HepG2 (cell line): ENCODE results near the gene TRPT1. TPM values are rescaled to one million over a fixed set of nuclear protein-coding genes. Genes with fewer than 3 reads are reported as not detected.

Experiments used
- ATRX ChIP-seq: sonication (generic); formaldehyde crosslinking; IDR thresholded peaks from 2 replicates; pipeline ENCODE4 v1.4.0; 2020; ENCODE audit warnings: missing genetic modification reagents, borderline replicate concordance
- CCDC6 ChIP-seq: sonication (generic); formaldehyde crosslinking; IDR thresholded peaks from 2 replicates; pipeline ENCODE4 v1.8.1; 2022; ENCODE audit warnings: mild to moderate bottlenecking, missing genetic modification reagents, moderate library complexity
- JDP2 ChIP-seq: sonication (generic); formaldehyde crosslinking; IDR thresholded peaks from 2 replicates; pipeline ENCODE4 v1.8.1; 2022; ENCODE audit warnings: missing genetic modification reagents, borderline replicate concordance
- KMT2B ChIP-seq: IDR thresholded peaks from 2 replicates; pipeline ENCODE4 v1.6.1; 2016; ENCODE audit warnings: missing genetic modification reagents, missing compliant biosample characterization
- NAIF1 ChIP-seq: sonication (generic); formaldehyde crosslinking; IDR thresholded peaks from 2 replicates; pipeline ENCODE4 v1.5.0; 2020; ENCODE audit warnings: mild to moderate bottlenecking, missing genetic modification reagents, borderline replicate concordance
- NCOA5 ChIP-seq: sonication (generic); formaldehyde crosslinking; IDR thresholded peaks from 2 replicates; pipeline ENCODE4 v1.4.0; 2020; ENCODE audit warnings: missing genetic modification reagents
- NFRKB ChIP-seq: fragments of 450-650 bp; IDR thresholded peaks from 2 replicates; pipeline ENCODE4 v1.6.1; 2017
- NKX3-1 ChIP-seq: sonication (generic); formaldehyde crosslinking; IDR thresholded peaks from 2 replicates; pipeline ENCODE4 v1.5.0; 2020; ENCODE audit warnings: missing genetic modification reagents
- RCOR2 ChIP-seq: IDR thresholded peaks from 2 replicates; pipeline ENCODE4 v1.6.1; 2016; ENCODE audit warnings: missing biosample characterization, missing genetic modification reagents
- SAFB2 ChIP-seq: sonication (generic); formaldehyde crosslinking; IDR thresholded peaks from 2 replicates; pipeline ENCODE4 v1.5.1; 2020; ENCODE audit warnings: missing genetic modification reagents, low read depth, mild to moderate bottlenecking, borderline replicate concordance
- SUZ12 ChIP-seq: fragments of 150-350 bp; IDR thresholded peaks from 2 replicates; pipeline ENCODE4 v1.6.1; 2014; ENCODE audit warnings: low read depth, low read length
- U2AF2 ChIP-seq: fragments of 200-400 bp; formaldehyde crosslinking; IDR thresholded peaks from 2 replicates; pipeline ENCODE4 v1.6.1; 2017; ENCODE audit warnings: low read depth, mild to moderate bottlenecking, low read length
- ZMYM2 ChIP-seq: sonication (generic); formaldehyde crosslinking; IDR thresholded peaks from 2 replicates; pipeline ENCODE4 v1.8.0; 2022; ENCODE audit warnings: mild to moderate bottlenecking, missing genetic modification reagents
- ZNF501 ChIP-seq: sonication (generic); formaldehyde crosslinking; IDR thresholded peaks from 2 replicates; pipeline ENCODE4 v1.5.1; 2020; ENCODE audit warnings: mild to moderate bottlenecking, moderate library complexity, missing genetic modification reagents
- ZNF543 ChIP-seq: sonication (generic); formaldehyde crosslinking; IDR thresholded peaks from 2 replicates; pipeline ENCODE4 v1.4.0; 2020; ENCODE audit warnings: mild to moderate bottlenecking, missing genetic modification reagents
- ZNF549 ChIP-seq: sonication (generic); formaldehyde crosslinking; IDR thresholded peaks from 2 replicates; pipeline ENCODE4 v1.5.0; 2020; ENCODE audit warnings: missing genetic modification reagents
- ZNF564 ChIP-seq: sonication (generic); formaldehyde crosslinking; IDR thresholded peaks from 2 replicates; pipeline ENCODE4 v1.8.1; 2023; ENCODE audit warnings: mild to moderate bottlenecking, missing genetic modification reagents
- ZNF619 ChIP-seq: sonication (generic); formaldehyde crosslinking; IDR thresholded peaks from 2 replicates; pipeline ENCODE4 v1.4.0; 2020; ENCODE audit warnings: mild to moderate bottlenecking, missing genetic modification reagents
- ZNF672 ChIP-seq: sonication (generic); formaldehyde crosslinking; IDR thresholded peaks from 2 replicates; pipeline ENCODE4 v1.8.1; 2022; ENCODE audit warnings: missing genetic modification reagents
- ZSCAN29 ChIP-seq: sonication (generic); formaldehyde crosslinking; conservative IDR thresholded peaks from 2 replicates; pipeline ENCODE4 v1.4.0; 2020; ENCODE audit warnings: mild to moderate bottlenecking, missing genetic modification reagents
- polyA plus RNA-seq, 8 experiments: library from polyadenylated mRNA; depleted of rRNA in 3 of 8; stranded (reverse) in 7 of 8; unstranded in 1 of 8; fragments of >200 nt; fragmentation: Illumina TruSeq in 4 of 8; extraction: Trizol in 4 of 8; gene quantifications; 2 replicates each; pipeline versions ENCODE4 v1.2.1 to v1.2.3, GENCODE V29; 2011 to 2016; ENCODE audit warnings: low read depth in 4 of 8, missing spikeins in 1 of 8, mixed read lengths in 1 of 8; ENCODE audit not compliant: insufficient read depth in 1 of 8
- total RNA-seq, 5 experiments: library from RNA; depleted of rRNA; stranded (reverse); fragments of >200 nt; fragmentation: Illumina TruSeq; extraction: Trizol; gene quantifications; 2 replicates each; pipeline ENCODE4 v1.2.3, GENCODE V29; 2016; ENCODE audit warnings: low read depth in 1 of 5
- TF ChIP-seq, protein P1 (sequence below): sonication (generic); formaldehyde crosslinking; IDR thresholded peaks from 2 replicates; pipeline ENCODE4 v1.4.0; 2020; ENCODE audit warnings: missing genetic modification reagents, borderline replicate concordance
- TF ChIP-seq, protein P2 (sequence below): sonication (generic); formaldehyde crosslinking; IDR thresholded peaks from 2 replicates; pipeline ENCODE4 v1.4.0; 2020; ENCODE audit warnings: missing genetic modification reagents
- TF ChIP-seq, protein P3 (sequence below): sonication (generic); formaldehyde crosslinking; IDR thresholded peaks from 2 replicates; pipeline ENCODE4 v1.4.0; 2020; ENCODE audit warnings: mild to moderate bottlenecking, low read depth, missing genetic modification reagents
- TF ChIP-seq, protein P4 (sequence below): sonication (generic); formaldehyde crosslinking; IDR thresholded peaks from 2 replicates; pipeline ENCODE4 v1.4.0; 2020; ENCODE audit warnings: mild to moderate bottlenecking, missing genetic modification reagents
- TF ChIP-seq, protein P5 (sequence below): sonication (generic); formaldehyde crosslinking; IDR thresholded peaks from 2 replicates; pipeline ENCODE4 v1.4.0; 2020; ENCODE audit warnings: missing genetic modification reagents

Gene TRPT1
- total and polyA plus RNA-seq, 2 of the 13 experiments (the other 11 are each of a cell fraction or from before 2014, with no cell fraction given): 24.8 to 40.7 TPM

DNA sequence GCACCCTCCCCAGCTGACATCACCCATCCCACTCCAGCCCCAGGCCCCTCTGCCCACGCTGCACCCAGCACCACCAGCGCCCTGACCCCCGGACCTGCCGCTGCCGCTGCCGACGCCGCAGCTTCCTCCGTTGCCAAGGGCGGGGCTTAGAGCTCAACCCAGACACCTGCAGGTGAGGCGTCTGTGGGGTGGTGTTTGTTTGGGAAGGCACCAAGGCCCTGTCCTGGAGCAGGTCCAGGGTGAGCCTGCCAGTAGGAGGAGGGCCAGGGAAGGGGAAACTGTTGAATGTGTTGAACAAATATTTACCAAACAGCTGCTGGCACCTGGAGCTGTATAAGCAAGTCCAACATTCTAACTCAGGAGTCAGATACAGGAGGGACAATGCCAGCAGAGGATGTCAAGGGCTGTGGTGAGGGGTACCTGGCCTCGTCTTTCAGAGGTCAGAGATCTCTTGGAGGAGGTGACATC, 11.5 kb upstream of the TRPT1 start (continued):
- TF ChIP-seq, protein P1, sequence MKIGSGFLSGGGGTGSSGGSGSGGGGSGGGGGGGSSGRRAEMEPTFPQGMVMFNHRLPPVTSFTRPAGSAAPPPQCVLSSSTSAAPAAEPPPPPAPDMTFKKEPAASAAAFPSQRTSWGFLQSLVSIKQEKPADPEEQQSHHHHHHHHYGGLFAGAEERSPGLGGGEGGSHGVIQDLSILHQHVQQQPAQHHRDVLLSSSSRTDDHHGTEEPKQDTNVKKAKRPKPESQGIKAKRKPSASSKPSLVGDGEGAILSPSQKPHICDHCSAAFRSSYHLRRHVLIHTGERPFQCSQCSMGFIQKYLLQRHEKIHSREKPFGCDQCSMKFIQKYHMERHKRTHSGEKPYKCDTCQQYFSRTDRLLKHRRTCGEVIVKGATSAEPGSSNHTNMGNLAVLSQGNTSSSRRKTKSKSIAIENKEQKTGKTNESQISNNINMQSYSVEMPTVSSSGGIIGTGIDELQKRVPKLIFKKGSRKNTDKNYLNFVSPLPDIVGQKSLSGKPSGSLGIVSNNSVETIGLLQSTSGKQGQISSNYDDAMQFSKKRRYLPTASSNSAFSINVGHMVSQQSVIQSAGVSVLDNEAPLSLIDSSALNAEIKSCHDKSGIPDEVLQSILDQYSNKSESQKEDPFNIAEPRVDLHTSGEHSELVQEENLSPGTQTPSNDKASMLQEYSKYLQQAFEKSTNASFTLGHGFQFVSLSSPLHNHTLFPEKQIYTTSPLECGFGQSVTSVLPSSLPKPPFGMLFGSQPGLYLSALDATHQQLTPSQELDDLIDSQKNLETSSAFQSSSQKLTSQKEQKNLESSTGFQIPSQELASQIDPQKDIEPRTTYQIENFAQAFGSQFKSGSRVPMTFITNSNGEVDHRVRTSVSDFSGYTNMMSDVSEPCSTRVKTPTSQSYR (CRISPR knock-in tag): no peak
- TF ChIP-seq ZNF501 (CRISPR knock-in tag): peak; percentile 30; the same call in 1 of the 2 replicates
- TF ChIP-seq SAFB2 (CRISPR knock-in tag): no peak
- 0 out of 2 replicates have a peak, but pooled peaks have one; percentile 31 for TF ChIP-seq ZMYM2
- TF ChIP-seq, protein P2, sequence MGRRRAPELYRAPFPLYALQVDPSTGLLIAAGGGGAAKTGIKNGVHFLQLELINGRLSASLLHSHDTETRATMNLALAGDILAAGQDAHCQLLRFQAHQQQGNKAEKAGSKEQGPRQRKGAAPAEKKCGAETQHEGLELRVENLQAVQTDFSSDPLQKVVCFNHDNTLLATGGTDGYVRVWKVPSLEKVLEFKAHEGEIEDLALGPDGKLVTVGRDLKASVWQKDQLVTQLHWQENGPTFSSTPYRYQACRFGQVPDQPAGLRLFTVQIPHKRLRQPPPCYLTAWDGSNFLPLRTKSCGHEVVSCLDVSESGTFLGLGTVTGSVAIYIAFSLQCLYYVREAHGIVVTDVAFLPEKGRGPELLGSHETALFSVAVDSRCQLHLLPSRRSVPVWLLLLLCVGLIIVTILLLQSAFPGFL: no peak
- TF ChIP-seq NAIF1 (CRISPR knock-in tag): no peak
- TF ChIP-seq JDP2 (CRISPR knock-in tag): no peak
- TF ChIP-seq ZNF549 (CRISPR knock-in tag): no peak
- no peak for TF ChIP-seq ZSCAN29 (CRISPR knock-in tag)
- TF ChIP-seq, protein P3, sequence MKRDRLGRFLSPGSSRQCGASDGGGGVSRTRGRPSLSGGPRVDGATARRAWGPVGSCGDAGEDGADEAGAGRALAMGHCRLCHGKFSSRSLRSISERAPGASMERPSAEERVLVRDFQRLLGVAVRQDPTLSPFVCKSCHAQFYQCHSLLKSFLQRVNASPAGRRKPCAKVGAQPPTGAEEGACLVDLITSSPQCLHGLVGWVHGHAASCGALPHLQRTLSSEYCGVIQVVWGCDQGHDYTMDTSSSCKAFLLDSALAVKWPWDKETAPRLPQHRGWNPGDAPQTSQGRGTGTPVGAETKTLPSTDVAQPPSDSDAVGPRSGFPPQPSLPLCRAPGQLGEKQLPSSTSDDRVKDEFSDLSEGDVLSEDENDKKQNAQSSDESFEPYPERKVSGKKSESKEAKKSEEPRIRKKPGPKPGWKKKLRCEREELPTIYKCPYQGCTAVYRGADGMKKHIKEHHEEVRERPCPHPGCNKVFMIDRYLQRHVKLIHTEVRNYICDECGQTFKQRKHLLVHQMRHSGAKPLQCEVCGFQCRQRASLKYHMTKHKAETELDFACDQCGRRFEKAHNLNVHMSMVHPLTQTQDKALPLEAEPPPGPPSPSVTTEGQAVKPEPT (CRISPR knock-in tag): no peak
- no peak for TF ChIP-seq ZNF543 (CRISPR knock-in tag)
- TF ChIP-seq, protein P4, sequence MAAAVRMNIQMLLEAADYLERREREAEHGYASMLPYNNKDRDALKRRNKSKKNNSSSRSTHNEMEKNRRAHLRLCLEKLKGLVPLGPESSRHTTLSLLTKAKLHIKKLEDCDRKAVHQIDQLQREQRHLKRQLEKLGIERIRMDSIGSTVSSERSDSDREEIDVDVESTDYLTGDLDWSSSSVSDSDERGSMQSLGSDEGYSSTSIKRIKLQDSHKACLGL (CRISPR knock-in tag): peak; percentile 28; the same call in 1 of the 2 replicates
- TF ChIP-seq ZNF672: no peak
- no peak for TF ChIP-seq ATRX (CRISPR knock-in tag)
- no peak for TF ChIP-seq U2AF2
- TF ChIP-seq ZNF564 (CRISPR knock-in tag): no peak
- TF ChIP-seq, protein P5, sequence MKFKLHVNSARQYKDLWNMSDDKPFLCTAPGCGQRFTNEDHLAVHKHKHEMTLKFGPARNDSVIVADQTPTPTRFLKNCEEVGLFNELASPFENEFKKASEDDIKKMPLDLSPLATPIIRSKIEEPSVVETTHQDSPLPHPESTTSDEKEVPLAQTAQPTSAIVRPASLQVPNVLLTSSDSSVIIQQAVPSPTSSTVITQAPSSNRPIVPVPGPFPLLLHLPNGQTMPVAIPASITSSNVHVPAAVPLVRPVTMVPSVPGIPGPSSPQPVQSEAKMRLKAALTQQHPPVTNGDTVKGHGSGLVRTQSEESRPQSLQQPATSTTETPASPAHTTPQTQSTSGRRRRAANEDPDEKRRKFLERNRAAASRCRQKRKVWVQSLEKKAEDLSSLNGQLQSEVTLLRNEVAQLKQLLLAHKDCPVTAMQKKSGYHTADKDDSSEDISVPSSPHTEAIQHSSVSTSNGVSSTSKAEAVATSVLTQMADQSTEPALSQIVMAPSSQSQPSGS (CRISPR knock-in tag): peak; percentile 25; the same call in 1 of the 2 replicates
- no peak for TF ChIP-seq KMT2B (CRISPR knock-in tag)
- no peak for TF ChIP-seq SUZ12
- no peak for TF ChIP-seq CCDC6
- TF ChIP-seq RCOR2: no peak
- no peak for TF ChIP-seq NKX3-1
- no peak for TF ChIP-seq NCOA5 (CRISPR knock-in tag)
- TF ChIP-seq ZNF619: no peak
- no peak for TF ChIP-seq NFRKB
